Measurements from ENCODE around the gene LRTM1. TPM values are rescaled to one million over a fixed set of nuclear protein-coding genes. Genes with fewer than 3 reads are reported as not detected.

Gene LRTM1
- total and polyA plus RNA-seq, 7 donors = 3.1 TPM; not detected in 6

DNA sequence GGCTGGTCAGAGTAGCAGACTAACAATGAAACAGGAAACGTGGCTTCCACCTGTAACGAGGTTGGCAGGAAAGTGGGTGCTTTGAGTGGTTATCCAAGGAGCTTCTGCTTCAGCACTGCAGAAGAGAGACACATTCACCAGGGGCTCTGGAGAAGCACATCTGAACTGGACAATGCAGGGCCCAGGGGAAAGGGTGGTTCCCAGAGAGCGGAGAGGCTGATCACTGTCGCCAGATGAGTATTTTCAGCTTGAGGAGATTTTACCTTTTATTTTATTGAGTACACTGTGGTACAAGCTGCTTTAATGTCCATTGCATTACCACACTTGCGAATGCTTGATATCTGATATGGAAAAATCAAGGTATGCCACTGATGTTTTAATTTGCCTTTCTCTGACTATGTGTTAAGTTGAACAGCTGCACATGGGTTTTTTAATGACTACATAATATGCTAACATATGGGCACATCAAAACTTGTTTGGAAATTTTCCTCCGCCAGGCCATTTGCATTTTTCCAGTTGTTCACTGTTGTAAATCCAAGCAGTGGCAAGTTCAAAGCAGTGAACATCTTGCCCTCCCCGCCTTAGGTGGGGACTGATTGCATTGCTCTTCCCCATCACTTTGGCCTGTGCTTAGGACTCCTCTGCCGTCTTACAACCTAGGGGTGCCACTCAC lies 52.1 kb downstream of the LRTM1 start:
- ATAC-seq (no peak), DNase-seq (no peak)
- no peaks in the 10 kb centered on the region for H3K27me3 ChIP-seq (ENCODE audit: insufficient read depth in 3 of 3, low read length in 2 of 3)
- no peaks in the 10 kb centered on the region for H3K4me1 ChIP-seq
- intact Hi-C loops (cut with DNase I) = loop anchor here in 1 of 2 donors (10.0 kb wide), 1 partner anchor 139 kb away; no protein-coding TSS in a partner anchor
- H3K4me3 ChIP-seq = no peak overlapping the region
- 86 to 92% (median 87%) methylated on average over 8 of the region's 8 CpGs for WGBS, 3 donors
- H3K27ac ChIP-seq = no peak overlapping the region
- H3K36me3 ChIP-seq (ENCODE audit: insufficient read depth in 1 of 2, low read depth in 1 of 2) = no peaks in the 10 kb centered on the region
- TF ChIP-seq, protein P1, sequence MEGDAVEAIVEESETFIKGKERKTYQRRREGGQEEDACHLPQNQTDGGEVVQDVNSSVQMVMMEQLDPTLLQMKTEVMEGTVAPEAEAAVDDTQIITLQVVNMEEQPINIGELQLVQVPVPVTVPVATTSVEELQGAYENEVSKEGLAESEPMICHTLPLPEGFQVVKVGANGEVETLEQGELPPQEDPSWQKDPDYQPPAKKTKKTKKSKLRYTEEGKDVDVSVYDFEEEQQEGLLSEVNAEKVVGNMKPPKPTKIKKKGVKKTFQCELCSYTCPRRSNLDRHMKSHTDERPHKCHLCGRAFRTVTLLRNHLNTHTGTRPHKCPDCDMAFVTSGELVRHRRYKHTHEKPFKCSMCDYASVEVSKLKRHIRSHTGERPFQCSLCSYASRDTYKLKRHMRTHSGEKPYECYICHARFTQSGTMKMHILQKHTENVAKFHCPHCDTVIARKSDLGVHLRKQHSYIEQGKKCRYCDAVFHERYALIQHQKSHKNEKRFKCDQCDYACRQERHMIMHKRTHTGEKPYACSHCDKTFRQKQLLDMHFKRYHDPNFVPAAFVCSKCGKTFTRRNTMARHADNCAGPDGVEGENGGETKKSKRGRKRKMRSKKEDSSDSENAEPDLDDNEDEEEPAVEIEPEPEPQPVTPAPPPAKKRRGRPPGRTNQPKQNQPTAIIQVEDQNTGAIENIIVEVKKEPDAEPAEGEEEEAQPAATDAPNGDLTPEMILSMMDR (IDR thresholded peaks at IDR 0.05) = no peak
- no peaks in the 10 kb centered on the region for H3K9me3 ChIP-seq

DNA sequence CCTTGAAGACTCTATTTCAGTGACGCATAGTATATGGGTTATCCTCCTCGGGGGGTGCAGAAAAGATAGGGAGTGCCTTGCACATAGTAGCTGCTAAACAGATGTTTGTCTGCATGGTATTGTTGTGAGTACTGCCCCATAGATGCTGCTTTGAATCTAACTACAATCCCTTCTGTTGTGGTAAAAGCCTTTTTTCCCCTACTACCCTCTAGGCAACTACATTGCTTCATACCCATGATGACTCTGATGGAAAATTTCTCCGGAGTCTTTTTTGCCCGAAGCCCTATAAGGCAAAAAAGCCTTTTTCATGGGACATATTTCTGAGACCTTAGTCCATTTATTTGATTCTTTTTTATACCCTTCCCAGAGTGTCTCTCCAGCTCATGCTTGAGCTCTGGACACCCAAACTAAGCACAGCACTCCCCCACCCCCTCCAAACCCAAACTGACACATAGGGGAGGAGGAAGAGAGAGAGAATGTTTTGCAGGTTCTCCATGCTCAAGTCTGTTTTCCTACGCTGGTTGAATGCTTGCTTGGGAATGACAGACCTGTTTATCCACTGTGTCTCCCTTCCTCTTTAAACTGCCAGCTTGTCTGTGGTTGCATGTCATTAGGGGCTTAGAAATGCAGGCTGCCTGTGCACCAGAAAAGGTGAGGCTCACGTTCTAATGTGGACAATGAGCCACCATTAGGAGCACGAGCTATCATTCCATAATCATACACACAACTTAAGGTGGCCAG lies 52.9 kb downstream of the LRTM1 start:
- TF ChIP-seq, protein P1 (IDR thresholded peaks at IDR 0.05) = no peak
- DNase-seq (no peak), ATAC-seq (no peak)
- H3K9me3 ChIP-seq = no peaks in the 10 kb centered on the region
- no peak overlapping the region for H3K27ac ChIP-seq
- H3K4me1 ChIP-seq = no peaks in the 10 kb centered on the region
- H3K4me3 ChIP-seq = no peak overlapping the region
- 86 to 89% (median 87%) methylated on average over 7 of the region's 7 CpGs for WGBS, 3 donors
- intact Hi-C loops (cut with DNase I) = loop anchor here (5.0 to 10.0 kb wide), 5 partner anchors 57 to 307 kb away; no protein-coding TSS in a partner anchor
- no peaks in the 10 kb centered on the region for H3K27me3 ChIP-seq (ENCODE audit: insufficient read depth in 3 of 3, low read length in 2 of 3)
- no peaks in the 10 kb centered on the region for H3K36me3 ChIP-seq (ENCODE audit: insufficient read depth in 1 of 2, low read depth in 1 of 2)

DNA sequence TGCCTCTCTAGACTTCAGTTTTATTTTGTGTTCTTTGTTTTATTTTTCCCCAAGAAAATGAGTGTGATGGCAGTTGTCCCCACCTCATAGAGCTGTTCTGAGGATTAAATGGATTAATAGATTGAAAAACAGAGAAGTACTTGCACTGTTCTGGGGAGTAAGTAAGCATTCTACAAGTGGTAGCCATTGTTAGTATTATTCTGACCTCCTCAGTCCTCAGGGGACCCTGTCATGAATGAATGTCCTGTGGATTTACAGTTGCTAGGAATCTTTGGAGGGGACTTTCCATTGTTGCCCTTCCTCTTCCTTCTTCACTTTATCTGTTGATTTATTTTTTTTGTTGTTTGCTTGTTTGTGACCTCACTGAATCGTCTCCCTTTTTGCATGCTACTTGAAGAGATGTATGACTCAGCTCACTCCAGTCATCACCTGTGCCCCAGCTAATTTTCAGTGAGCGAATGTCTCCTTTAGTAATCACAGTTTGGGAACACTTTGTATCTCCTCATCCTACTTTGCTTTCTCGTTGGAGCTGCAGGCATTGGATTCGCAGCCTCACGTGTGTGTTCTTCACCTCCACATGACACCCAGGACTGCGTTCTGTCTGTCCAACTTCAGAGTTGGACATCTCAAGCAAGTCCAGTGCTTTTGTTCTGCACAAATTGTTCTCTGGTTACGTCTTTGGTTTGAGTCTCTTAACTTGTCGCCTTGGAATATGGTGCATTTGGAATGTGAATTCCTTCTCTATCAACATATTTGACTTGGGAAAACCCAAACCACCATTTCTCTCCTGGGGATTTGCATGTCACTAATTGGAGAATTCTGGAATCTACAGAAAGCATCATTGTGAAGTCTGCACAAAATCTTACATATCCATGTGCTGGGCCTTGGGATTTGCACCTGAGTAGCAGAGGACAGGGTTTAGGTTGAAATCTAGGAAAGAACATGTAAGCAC lies 54.5 kb downstream of the LRTM1 start:
- Histone ChIP-seq H3K36me3 (ENCODE audit: insufficient read depth in 1 of 2, low read depth in 1 of 2) (no peaks in the 10 kb centered on the region), H3K4me1 (no peaks in the 10 kb centered on the region), H3K27ac (no peak overlapping the region), H3K4me3 (no peak overlapping the region), H3K27me3 (ENCODE audit: insufficient read depth in 3 of 3, low read length in 2 of 3) (no peaks in the 10 kb centered on the region), H3K9me3 (no peaks in the 10 kb centered on the region)
- TF ChIP-seq, protein P1 (IDR thresholded peaks at IDR 0.05) = no peak
- DNase-seq (no peak), ATAC-seq (no peak)
- WGBS, 3 donors = 83 to 92% (median 88%) methylated on average over 8 of the region's 8 CpGs
- intact Hi-C loops (cut with DNase I) = loop anchor here (5.0 to 10.0 kb wide), 5 partner anchors 59 to 309 kb away; no protein-coding TSS in a partner anchor

DNA sequence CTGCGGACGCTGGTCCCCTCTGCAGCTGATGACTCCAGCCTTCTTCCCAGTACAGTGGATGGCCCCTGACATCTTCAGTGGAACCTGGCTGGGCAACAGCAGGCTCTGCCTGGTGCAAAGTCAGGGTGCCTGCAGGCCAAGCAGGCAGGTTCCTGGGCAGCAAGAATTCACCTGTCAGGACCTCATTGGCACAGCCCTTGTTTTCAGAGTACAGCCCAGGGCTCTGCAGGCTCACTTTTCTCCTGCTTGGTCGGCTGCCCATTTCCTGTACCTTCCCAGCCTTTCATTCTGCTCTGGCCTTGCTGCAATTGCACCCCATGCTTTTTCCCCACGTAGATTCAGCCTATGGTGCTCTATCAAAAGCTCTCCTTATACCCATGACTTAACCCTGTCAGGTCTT lies 56.0 kb downstream of the LRTM1 start:
- Histone ChIP-seq H3K36me3 (ENCODE audit: insufficient read depth in 1 of 2, low read depth in 1 of 2) (no peaks in the 10 kb centered on the region), H3K9me3 (no peaks in the 10 kb centered on the region), H3K4me1 (no peaks in the 10 kb centered on the region), H3K4me3 (no peak overlapping the region), H3K27ac (no peak overlapping the region), H3K27me3 (ENCODE audit: insufficient read depth in 3 of 3, low read length in 2 of 3) (no peaks in the 10 kb centered on the region)
- DNase-seq = no peak
- peak in 3 of 4 donors; percentile 22 to 50 (median 35) for ATAC-seq
- intact Hi-C loops (cut with DNase I) = loop anchor here (5.0 to 10.0 kb wide), 5 partner anchors 60 to 310 kb away; no protein-coding TSS in a partner anchor
- TF ChIP-seq, protein P1 (IDR thresholded peaks at IDR 0.05) = no peak
- 68 to 69% (median 68%) methylated on average over 4 of the region's 4 CpGs for WGBS, 3 donors

Data from psoas muscle (tissue), 8 donors.